GM12801 (cell line): ENCODE data around the gene GAL3ST2.

Experiments
- TF ChIP-seq, protein P1 (sequence below): IDR thresholded peaks from one replicate; pipeline ENCODE4 v1.5.1; 2011; ENCODE audit warnings: control low read depth; ENCODE audit not compliant: insufficient read length; ENCODE audit errors: extremely low read depth

The GAL3ST2 gene

DNA sequence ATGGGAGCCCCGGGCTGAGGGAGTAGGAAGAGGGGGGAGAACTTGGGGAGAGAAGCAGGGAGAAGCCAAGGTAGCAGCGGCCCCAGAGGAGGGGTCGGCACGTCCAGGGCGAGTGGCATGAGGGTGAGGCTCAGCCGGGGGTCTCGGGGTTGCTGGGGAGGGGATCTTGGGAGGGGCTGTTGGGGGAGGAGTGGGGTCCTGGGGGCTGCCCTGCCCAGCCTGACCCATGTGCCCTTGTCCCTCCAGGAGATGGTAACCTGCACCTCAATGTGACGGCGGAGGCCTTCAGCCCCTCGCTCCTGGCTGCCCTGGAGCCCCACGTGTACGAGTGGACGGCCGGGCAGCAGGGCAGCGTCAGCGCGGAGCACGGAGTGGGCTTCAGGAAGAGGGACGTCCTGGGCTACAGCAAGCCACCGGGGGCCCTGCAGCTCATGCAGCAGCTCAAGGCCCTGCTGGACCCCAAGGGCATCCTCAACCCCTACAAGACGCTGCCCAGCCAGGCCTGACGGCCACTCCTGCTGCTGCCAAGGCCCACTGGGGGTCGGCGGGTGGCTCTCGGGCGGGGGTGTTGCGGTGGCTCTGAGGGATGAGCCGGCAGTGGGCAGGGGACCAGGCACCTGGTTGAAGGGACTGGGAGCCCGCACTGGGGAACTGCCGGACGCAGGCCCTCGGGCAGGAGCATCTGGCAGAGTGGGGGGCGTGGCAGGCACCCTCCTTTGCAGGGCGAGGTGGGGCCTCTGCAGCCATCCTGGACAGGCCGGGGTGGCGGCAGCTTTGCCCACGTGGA is 9.0 kb upstream of the GAL3ST2 start:
- TF ChIP-seq, protein P1, sequence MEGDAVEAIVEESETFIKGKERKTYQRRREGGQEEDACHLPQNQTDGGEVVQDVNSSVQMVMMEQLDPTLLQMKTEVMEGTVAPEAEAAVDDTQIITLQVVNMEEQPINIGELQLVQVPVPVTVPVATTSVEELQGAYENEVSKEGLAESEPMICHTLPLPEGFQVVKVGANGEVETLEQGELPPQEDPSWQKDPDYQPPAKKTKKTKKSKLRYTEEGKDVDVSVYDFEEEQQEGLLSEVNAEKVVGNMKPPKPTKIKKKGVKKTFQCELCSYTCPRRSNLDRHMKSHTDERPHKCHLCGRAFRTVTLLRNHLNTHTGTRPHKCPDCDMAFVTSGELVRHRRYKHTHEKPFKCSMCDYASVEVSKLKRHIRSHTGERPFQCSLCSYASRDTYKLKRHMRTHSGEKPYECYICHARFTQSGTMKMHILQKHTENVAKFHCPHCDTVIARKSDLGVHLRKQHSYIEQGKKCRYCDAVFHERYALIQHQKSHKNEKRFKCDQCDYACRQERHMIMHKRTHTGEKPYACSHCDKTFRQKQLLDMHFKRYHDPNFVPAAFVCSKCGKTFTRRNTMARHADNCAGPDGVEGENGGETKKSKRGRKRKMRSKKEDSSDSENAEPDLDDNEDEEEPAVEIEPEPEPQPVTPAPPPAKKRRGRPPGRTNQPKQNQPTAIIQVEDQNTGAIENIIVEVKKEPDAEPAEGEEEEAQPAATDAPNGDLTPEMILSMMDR: no peak

DNA sequence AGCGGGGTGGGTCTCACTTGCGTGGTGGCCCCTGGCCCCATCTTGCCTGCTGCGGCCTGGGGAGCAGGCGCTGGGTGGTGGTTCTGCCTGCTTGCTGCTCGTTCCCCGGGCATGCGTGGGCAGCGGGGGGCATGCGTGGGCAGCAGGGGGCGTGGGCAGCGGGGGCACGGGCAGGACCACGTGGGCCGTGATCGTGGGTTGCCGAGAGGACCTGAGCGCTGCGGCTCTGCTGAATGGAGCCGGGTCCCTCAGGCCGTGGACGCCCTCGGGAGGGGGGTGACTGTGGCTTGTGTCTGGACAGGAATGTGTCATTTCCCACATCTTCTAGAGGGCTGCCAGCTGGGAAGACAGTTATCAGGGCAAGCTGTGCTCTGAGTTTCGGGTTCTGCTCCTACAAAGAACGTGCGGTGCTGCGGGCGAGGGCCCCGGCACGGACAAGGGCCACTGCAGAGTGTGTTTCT is 8.3 kb upstream of the GAL3ST2 start:
- TF ChIP-seq, protein P1: no peak

DNA sequence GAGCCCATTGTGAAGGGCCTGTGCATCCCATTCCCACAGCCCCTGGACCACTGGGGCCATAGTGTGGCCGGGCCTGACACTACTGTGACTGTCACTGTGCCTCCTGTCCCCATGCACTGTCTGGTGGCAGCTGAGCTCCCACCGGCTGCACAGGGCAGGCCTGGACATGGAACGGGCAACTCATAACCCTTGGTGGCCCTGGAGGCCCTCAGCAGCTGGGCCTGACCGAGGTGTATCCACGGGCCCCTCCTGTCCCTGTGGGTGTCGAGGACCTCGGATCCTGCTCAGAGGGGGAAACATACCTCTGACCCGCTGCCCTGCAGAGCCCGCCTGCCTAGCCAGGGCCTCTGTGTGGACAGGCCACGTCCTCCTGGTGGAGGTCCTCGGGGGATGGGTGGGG is 7.8 kb upstream of the GAL3ST2 start:
- TF ChIP-seq, protein P1: no peak

DNA sequence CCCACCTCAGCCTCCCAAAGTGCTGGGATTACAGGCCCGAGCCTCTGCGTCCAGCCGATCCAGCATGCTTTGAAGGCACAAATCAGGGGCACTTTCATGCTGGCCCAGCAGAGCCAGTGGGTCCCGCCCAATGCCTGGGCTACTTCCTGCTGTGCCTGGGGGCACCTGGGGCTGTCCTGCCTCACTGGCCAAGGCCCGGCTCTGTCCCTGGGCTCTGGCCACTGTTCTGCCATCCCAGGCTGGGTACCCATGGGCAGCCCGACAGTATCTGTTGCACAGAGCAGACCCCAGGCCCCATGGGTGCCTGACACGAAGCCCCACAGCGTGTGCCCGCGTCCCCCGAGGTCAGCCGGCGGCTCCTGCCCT is 6.8 kb upstream of the GAL3ST2 start:
- TF ChIP-seq, protein P1: no peak

DNA sequence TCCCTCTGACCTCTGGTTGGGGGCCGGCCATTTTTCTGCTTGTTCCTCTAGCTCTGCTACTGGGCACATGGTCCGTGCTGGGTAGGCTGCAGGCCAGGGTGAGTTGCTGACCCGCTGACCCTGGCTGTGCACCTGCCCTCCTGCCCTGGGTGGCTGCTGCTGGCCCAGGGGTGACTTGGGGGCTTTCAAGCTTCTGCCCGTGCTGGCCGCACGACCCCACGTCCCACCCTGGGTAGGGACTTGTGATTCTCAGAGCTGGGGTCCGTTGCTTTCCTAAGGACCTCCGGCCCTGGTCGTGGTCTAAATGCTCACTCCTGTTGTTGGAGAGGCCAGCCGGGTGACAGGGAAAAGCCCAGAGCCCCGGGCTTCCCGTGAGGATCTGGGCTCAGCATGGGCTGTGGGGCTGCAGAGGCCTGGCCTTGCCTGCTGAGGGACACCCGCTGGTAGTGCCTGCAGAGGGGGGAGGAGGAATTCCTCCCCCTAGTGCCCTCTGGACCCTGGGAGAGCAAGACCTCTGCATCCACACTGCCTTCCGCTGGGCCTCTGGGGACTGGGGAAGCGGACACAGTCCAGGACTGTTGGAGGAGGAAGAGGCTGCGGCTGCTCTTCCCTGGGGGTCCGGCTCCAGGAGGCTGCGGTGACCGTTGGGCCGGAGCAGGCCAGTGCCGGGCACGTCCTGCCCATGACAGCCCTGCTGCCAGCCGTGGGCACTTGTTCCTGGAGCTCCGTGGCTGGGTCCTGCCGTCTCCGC is 6.3 kb upstream of the GAL3ST2 start:
- TF ChIP-seq, protein P1: no peak

DNA sequence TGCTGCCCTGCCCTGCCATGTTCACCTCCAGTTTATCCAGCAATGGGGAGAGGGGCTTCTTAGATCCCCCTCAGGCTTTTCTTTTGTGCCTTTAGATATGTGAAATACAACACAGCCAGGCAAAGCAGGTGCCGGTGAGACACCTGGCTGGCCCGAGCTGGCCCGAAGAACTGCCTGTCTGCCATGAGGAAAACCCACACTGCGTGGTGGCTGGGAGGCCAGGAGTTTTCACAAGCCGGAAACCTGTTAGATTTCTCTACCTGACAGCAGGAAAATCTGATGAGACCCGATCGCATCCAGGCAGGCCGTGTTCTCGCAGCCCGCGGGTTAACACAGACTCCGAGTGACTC is 5.7 kb upstream of the GAL3ST2 start:
- TF ChIP-seq, protein P1: no peak

DNA sequence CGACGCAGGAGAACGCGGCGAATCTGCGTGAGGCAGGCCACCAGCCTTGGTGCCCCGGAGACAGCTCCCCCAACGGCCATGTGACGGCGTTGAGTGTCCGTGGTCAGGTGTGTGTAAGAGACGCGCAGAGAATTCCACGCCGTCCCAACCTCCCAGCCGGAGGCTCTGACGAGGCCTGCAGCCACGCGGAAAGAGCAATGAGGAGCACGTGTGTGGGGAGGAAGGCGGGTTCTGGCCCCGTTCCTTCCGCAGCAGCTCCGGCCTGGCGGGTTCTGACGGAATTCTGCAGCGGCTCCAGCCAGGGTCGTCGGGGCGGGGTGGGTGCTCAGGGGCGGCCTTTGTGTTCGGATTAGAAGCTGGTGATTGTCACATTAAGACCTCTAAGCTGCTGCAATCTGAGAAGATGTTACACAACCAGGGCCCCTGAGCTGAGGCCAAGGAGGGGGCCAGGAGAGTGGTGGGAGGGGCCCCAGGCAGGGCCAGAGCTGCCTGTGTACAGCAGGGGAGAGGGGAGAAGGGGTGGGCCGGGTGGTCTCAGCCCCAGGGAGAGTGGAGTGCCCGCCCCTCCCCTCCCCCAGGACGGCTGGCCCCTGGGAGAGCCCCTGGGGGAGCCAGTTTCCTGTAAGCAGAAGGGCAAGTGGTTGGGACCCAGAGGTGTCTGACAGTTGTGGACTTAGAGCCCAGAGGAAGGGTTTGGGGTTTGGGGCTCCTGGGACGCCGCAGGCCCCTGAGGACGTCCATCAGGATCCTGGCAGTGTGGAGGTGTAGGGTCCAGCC is 5.1 kb upstream of the GAL3ST2 start:
- TF ChIP-seq, protein P1: no peak
